Activated T-helper 1 cell treated with anti-CD3 and anti-CD28 coated beads, Interleukin-12 subunit alpha, Interleukin-12 subunit beta, Interleukin-2, Interleukin-4 antibody, amounts not matched to agents 30 ng/mL and 10 ng/mL and 1 ng/mL, durations not matched to agents 14 hours and 24 hours and 36 hours (primary cell): ENCODE data around the gene OR13C4. TPM values are rescaled to one million over a fixed set of nuclear protein-coding genes. Genes with fewer than 3 reads are reported as not detected.

ENCODE experiments used
- DNase-seq: peaks from one replicate; pipeline ENCODE4 v3.0.0; 2021; ENCODE audit warnings: low spot score
- H3K27ac Mint-ChIP-seq: one replicate; pipeline ENCODE4 v1.8.0; 2021; ENCODE audit warnings: mild to moderate bottlenecking, mixed read lengths
- H3K27me3 Mint-ChIP-seq: one replicate; pipeline ENCODE4 v1.8.0; 2022; ENCODE audit warnings: mild to moderate bottlenecking, moderate library complexity, mixed read lengths; ENCODE audit not compliant: insufficient read depth
- H3K36me3 Mint-ChIP-seq: one replicate; pipeline ENCODE4 v1.8.0; 2021; ENCODE audit warnings: low read depth, mixed read lengths
- H3K4me1 Mint-ChIP-seq: one replicate; pipeline ENCODE4 v1.8.0; 2021; ENCODE audit warnings: low read depth, mixed read lengths
- H3K4me3 Mint-ChIP-seq: one replicate; pipeline ENCODE4 v1.8.0; 2021; ENCODE audit warnings: mild to moderate bottlenecking, moderate library complexity, mixed read lengths
- H3K9me3 Mint-ChIP-seq: one replicate; pipeline ENCODE4 v1.8.0; 2021; ENCODE audit warnings: mixed read lengths
- intact Hi-C: fragments of 100-400 bp; cut with micrococcal nuclease; formaldehyde crosslinking; loops from one replicate; pipeline ENCODE4 v1.15.1; 2024
- total RNA-seq: library from RNA; stranded (reverse); gene quantifications from 2 replicates; pipeline ENCODE4 v1.2.3, GENCODE V29; 2022

OR13C4 gene
- total RNA-seq, 1 donor from 2014 or later = not detected

DNA sequence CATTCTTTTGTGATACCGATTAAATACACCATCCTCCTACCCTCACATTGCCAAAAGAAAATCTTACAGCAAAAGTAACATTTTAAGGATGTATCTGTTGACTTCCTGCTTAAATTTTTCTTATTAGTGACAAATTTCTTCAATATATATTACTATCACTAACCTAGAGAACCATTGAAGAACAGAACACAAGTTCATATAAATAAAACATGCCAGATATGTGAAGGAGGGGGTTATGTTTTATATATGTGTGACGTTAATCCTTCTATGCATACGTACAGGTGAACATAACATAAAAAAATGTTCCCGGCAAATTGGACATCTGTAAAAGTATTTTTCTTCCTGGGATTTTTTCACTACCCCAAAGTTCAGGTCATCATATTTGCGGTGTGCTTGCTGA, 23.0 kb downstream of the OR13C4 start, which contains the start of gene OR13F1:
Gene OR13F1, plus strand, starts transcription at position 301 of the 400 bp plus-strand sequence. Its CDS starts 0 bp downstream, at position 301.
- no peaks in the 10 kb centered on the region for H3K4me1 Mint-ChIP-seq
- intact Hi-C loops = no loop called here
- no peaks in the 10 kb centered on the region for H3K36me3 Mint-ChIP-seq
- no peak within 1 kb of the TSS for H3K27ac Mint-ChIP-seq
- no peak for DNase-seq
- H3K9me3 Mint-ChIP-seq = no peaks in the 10 kb centered on the region
- H3K4me3 Mint-ChIP-seq = no peak within 1 kb of the TSS
- no peaks in the 10 kb centered on the region for H3K27me3 Mint-ChIP-seq

- Mint-ChIP-seq H3K36me3 (no peaks in the 10 kb centered on the region), H3K4me1 (no peaks in the 10 kb centered on the region), H3K9me3 (no peaks in the 10 kb centered on the region), H3K4me3 (no peak overlapping the region), H3K27me3 (no peaks in the 10 kb centered on the region), H3K27ac (no peak overlapping the region)
- no peak for DNase-seq
- intact Hi-C loops = no loop called here
These were observed 23.6 kb downstream of the OR13C4 start for GRCh38 chr9:104503440-104503839.

GRCh38 chr9:104494808-104495207, 32.2 kb downstream of the OR13C4 start:
- intact Hi-C loops = no loop called here

GRCh38 chr9:104485014-104485413, 42.0 kb downstream of the OR13C4 start:
- Mint-ChIP-seq H3K27me3 (peaks cover 2% of the 10 kb centered on the region), H3K27ac (no peak overlapping the region), H3K9me3 (no peaks in the 10 kb centered on the region), H3K4me3 (no peak overlapping the region), H3K36me3 (no peaks in the 10 kb centered on the region), H3K4me1 (no peaks in the 10 kb centered on the region)
- DNase-seq = no peak
- intact Hi-C loops = no loop called here

More at GRCh38 chr9:104494808-104495207, 32.2 kb downstream of the OR13C4 start:
- Mint-ChIP-seq H3K27me3 (no peaks in the 10 kb centered on the region), H3K4me3 (no peak overlapping the region), H3K27ac (no peak overlapping the region), H3K36me3 (no peaks in the 10 kb centered on the region), H3K9me3 (no peaks in the 10 kb centered on the region), H3K4me1 (no peaks in the 10 kb centered on the region)
- no peak for DNase-seq

DNA sequence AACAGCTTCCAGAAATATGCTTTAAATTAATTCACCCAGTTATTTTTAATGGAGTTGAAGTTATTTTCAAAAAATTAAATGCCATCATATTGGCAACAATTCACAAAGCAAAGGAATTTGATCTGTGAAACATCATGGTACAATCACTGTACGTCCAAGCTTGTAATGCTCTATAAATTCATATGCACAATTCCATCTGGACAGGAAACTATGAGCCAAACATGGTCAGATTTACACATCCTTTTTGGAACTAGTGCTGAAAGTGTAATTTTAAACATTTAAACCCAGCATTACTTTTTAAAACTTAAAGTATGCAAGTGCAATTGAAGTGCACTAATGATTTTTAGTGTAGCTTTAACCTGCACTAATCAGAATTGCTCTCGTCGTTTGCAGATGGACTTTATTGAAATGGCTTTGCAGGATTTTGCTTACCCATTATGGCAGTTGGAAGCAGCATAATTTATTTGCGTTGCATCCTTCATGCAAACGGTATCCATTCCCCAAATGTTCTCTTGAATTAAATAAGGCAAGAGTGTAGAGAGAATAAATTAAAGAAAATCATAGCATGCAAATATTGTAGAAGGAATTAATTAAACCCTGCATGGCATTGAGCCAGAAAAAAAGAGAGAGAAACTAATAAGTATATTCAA, 44.0 kb downstream of the OR13C4 start:
- H3K27ac Mint-ChIP-seq = no peak overlapping the region
- H3K9me3 Mint-ChIP-seq = no peaks in the 10 kb centered on the region
- H3K4me1 Mint-ChIP-seq = no peaks in the 10 kb centered on the region
- no peaks in the 10 kb centered on the region for H3K36me3 Mint-ChIP-seq
- no peak for DNase-seq
- H3K4me3 Mint-ChIP-seq = no peak overlapping the region
- intact Hi-C loops = no loop called here
- H3K27me3 Mint-ChIP-seq = peaks cover 2% of the 10 kb centered on the region

Other genes starting within 250 kb of the OR13C4 start
- not detected in 2 replicates for gene OR13F1, start 22.9 kb downstream of the OR13C4 start, total RNA-seq
- not detected in 2 replicates for gene OR13C3, start 9.6 kb upstream of the OR13C4 start, total RNA-seq
- gene OR13C8, start 42.0 kb upstream of the OR13C4 start, total RNA-seq = not detected in 2 replicates
- not detected in 2 replicates for gene OR13C5, start 72.2 kb upstream of the OR13C4 start, total RNA-seq
- gene OR13C2, start 78.4 kb upstream of the OR13C4 start, total RNA-seq = not detected in 2 replicates
- gene OR13C9, start 91.0 kb upstream of the OR13C4 start, total RNA-seq = not detected in 2 replicates
- gene OR13D1, start 167.3 kb upstream of the OR13C4 start, total RNA-seq = not detected in 2 replicates
- 8.3 and 9.2 TPM in 2 replicates for gene NIPSNAP3A, start 220.5 kb upstream of the OR13C4 start, total RNA-seq
- 0.36 and 0.47 TPM in 2 replicates for gene NIPSNAP3B, start 236.9 kb upstream of the OR13C4 start, total RNA-seq